Measurements from ENCODE around the gene ZNF488.
"Not testable (repeated sequence)": the region's sequence is repeated elsewhere in the genome, so short reads cannot be mapped to it uniquely, and the experiment has no call there.

Gene ZNF488, protein sequence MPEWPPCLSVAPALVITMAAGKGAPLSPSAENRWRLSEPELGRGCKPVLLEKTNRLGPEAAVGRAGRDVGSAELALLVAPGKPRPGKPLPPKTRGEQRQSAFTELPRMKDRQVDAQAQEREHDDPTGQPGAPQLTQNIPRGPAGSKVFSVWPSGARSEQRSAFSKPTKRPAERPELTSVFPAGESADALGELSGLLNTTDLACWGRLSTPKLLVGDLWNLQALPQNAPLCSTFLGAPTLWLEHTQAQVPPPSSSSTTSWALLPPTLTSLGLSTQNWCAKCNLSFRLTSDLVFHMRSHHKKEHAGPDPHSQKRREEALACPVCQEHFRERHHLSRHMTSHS

DNA sequence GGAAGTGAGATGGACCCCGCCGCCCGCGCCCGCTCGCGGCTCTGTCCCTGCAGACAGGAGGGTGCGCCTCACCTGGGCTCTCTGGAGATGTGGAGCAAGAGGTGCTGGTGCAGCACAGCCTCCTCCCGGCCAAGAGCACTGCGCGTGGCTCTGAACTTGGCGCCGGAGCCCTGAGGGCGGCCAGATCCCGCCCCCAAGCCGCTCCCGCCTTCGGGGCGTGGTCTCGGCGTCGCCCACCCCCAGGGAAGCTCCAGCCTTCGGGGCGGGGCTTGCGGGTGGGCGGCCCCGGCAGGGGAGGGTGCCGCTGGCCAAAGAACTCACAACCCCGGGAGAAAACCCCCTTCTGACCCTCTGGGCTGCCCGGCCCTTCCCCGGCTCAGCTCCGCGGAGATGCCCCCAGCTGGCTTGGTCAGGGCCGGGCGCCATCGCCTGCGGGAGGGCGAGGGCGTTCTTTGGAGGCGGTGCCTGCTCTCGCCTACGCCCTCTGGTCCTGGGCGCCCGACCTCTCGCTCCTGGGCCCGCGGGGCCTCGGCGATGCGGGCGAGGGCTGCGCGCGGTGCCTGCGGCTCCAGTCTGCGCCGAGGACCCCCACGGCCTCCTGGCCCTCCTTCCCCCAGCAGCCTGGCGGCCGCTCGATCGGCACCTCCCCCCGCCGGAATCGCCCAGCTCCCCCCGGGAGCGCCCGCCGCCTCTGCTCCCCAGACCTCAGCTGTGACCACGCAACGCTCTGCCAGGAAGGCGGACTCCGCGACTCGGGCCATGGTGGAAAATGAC, at the start of gene ZNF488:
TSS of gene ZNF488 (minus strand) at position 146 of the 774 bp plus-strand sequence. CDS start 15,464 bp downstream, outside the sequence.
- DNase-seq, result no peak

GRCh38 chr10:47425813-47426419, 41.8 kb upstream of the ZNF488 start:
- no peak for DNase-seq

DNA sequence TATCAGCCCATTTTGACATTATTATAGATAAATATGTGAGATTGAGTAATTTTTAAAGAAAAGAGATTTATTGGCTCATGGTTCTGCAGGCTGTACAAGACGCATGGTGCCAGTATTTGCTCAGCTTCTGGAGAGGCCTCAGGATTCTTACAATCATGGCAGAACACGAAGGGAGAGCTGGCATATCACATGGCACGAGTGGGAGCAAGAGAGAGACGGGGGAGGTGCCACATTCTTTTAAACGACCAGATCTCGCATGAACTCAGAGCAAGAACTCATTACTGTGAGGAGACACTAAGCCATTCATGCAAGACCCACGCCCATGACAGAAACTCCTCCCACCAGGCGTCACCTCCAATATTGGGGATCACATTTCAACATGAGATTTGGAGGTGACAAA, 40.1 kb upstream of the ZNF488 start:
- no peak for DNase-seq

DNA sequence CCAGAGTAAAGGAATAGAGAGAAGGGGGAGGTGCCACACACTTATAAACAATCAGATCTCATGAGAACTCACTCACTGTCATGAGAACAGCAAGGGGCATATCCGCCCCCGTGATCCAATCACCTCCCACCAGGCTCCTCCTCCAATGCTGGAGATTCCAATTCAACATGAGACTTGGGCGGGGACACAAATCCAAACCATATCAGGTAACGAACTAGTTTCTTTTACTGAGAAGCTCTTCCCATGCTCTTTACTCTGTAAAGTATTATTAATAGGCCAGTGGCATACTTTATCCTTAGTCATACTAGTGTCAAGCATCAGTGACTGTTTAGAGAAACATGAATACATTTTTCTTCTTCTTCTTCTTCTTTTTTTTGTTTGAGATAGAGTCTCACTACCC, 39.4 kb upstream of the ZNF488 start:
- DNase-seq, result no peak

DNA sequence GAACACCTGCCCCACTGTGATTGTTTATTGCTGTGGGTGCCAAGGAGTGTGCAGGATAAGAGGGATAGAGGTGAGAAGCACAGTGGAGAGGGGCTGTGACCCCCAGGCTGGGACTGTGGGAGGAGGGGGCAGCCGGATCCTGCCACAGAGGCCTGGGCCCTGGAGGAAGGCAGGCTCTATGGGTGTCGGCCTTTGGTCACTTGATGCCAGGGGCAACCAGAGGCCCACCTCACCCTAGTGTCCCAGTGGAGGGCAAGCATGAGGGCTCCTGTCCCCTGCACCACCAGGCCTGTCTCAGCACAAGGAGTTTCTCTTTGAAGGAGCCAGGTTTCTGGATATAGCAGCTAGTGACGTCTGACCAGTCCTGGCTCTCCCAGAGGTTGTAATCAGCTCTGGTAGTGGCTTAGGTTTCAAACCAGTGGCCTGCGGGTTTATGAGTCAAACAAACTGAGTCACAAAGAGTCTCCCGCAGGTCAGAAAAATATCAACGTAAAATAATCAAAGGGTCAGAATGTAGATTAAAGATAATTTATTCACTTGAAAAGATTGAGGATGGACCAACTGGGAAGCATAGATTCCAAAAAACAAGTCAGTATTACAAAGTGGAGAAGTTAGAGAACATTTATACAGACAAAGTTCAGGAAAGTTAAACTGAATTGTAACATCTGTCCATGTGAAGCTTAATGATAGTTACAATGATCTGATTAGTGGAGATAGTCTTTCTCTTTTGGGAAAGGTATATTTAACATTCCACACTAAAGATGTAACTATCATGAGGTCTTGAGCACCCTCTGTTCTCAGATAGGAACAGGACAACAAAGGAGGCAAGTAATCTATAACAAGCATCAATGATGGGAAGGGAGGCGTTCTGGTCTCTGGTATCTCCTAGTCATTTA, 37.2 kb upstream of the ZNF488 start:
- no peak for DNase-seq

DNA sequence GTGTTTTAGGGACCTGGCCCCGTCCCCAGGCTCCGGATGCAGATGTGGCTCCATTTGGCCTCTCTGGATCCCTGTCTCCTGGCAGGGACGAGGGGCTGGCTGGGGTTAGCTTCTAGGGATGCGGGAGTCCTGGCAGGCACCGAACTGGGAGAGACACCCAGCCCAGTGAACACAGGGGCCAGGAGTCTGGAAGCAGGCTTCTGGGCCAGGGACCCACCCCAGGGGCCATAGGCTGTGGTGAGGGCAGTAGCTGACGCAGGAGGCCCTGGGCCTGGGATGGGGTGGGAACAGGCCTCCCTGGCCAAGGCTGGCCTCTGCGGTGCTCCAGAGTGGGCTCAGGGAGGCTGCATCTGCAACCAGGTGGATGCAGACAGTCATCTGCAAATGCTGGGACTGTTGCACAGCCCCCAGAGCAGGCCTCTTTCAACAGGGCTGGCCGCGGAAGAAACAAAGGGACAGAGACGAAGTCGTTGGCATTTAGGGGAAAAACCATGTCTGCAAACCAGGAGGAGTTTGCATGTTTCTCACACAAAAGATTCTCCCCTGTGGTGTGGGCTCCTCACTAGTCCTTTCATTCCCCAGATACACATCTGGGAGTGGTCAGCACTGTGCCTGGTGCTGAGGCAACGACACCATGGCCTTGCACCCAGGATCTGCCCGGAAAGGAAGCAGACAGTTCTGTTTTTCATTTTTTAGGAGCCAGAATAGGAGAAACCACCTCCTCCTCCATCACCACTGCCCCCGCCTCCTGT, 36.4 kb upstream of the ZNF488 start:
- DNase-seq, result no peak

GRCh38 chr10:47419421-47419820, 35.3 kb upstream of the ZNF488 start:
- no peak for DNase-seq

DNA sequence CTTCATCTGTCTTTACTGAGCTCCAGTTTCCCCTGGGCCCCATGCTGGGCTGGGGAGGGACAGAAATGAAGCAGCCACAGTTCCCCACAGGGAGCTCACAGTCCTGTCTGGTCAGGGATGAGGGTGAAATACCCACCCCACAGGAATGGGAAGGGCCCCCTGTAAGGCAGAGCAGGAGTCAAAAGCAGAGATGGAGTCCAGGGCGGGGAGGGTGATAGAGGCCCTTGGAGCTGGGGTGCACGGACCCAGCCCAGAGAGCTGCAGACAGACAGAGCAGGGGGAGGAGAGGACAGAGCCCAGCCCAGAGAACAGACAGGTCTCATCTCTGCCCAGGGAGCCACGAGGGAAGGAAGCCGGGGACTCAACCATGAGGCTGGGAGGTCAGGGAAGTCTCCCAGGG, 34.9 kb upstream of the ZNF488 start:
- no peak for DNase-seq

DNA sequence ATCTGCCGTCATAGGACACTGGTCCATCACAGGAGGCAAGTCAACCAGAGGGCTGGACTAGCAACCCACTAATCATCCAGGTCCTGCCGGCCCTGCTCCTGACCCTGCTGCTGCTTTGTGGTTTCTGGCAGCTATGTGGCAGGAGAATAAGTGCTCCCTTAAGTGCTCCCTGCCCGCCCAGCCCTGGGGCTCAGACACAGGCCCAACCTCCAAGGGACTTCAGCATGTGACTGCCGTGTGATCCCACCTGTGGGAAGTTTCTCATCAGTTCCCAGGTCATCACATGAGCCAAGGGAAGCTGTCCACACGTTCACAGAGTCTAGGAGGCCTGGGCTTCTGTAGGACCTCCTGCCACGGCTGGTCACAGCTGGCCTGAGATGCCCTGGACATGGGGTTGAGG, 34.2 kb upstream of the ZNF488 start:
- DNase-seq, result no peak

DNA sequence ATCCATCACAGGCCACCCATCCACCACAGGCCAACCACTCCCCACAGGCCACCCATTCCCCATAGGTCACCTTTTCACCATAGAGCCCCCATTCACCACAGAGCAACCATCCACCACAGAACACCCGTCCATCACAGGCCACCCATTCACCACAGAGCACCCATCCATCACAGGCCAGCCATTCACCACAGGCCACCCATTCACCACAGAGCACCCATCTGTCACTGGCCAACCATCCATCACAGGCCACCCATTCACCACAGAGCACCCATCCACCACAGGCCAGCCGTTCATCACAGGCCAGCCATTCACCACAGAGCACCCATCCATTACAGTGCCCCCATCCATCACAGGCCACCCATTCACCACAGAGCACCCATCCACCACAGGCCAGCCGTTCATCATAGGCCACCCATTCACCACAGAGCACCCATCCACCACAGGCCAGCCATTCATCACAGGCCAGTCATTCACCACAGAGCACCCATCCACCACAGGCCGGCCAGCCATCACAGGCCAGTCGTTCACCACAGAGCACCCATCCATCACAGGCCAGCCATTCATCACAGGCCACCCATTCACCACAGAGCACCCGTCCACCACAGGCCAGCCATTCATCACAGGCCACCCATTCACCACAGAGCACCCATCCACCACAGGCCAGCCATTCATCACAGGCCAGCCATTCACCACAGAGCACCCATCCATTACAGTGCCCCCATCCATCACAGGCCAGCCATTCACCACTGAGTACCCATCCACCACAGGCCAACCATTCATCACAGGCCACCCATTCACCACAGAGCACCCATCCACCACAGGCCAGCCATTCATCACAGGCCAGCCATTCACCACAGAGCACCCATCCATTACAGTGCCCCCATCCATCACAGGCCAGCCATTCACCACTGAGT, 32.5 kb upstream of the ZNF488 start:
- DNase-seq, result not testable (repeated sequence)

GRCh38 chr10:47415520-47416304, 31.6 kb upstream of the ZNF488 start:
- no peak for DNase-seq

DNA sequence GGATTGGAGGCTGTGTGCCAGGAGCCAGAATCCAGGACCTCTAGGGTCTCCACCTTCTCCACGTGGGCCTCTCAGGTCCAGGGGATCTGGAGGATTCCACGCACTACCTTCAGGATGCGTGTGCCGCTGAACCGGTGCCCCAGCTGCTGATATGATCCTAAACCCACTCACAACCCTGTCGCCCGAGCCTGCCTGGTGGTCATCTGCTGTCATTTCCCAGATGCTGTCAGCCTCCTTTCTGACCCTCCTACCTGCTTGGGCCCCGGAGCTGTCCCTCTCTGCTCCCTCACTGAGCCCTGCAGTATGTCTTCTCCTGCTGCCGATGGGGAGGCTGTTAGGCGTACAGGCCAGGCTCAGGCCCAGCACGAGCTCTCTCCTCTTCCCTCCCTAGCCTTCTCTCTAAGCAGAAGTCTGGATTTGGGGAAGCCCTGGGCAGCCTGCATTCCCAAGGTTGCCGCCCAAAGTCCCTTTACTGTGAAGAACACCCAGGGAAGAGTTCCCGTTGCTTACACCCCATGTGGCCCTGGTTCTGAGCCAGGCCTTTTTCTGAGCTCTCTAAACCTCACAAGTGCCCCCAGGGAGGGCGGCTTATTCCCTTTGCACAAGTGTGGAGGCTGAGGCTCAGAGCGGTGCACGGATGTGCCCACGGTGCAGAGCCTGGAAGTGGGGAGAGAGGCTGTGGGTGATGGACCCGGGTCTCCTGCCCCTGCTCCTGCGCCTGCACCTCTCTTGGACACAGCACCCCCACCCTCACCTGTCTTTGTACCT, 30.8 kb upstream of the ZNF488 start:
- DNase-seq, result no peak

DNA sequence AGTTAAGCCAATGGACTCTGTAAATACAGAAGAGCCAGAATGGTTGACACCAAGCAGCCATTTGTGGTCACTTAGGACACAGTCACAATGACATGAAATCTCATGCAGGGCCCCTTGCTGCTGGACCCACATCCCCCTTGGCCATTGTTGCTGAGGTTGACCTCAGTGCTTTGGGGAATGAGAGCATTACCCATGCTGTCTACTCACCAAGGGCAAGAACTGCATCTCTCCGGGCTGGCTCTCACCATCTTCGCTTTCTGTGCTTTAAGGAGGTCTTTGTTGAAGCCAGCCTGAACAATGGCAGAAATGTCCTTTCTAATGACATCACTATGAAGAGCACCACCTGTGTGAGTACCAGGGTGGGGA, 30.1 kb upstream of the ZNF488 start:
- no peak for DNase-seq

DNA sequence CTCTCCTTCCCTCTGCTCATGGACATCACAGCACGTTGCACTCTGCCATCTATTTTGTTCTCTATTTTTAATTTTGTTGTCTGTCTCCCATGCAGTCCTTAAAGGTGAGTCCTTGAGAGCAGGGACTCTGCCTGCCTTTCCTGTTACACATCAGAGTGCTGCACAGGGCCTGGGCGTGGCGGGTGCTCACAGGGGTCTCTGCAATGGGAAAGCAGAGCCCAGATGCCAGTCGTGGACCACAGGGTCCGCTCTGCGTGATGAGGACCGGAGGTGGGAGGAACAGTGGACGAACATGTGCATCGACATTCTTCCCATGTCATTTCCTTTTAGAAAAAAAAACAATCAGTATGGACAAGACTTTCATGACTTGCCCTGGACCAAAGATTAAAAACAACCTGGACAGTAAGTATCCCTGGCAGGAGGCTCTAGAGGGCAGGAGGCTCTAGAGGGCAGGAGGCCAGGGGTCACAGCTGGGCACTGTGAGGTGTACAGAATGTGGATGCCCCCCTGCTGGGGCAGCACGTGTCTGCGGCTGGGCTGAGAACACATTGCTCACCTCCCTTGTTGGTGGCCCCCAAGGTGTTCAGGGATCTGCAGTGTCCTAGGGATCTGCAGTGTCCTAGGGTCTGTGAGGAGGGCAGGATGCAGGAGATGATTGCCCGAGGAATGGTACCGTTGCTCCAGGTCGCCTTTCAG, 29.6 kb upstream of the ZNF488 start:
- no peak for DNase-seq

- no peak for DNase-seq
Measured at GRCh38 chr10:47412869-47413268, 28.8 kb upstream of the ZNF488 start.

- no peak for DNase-seq
Measured at GRCh38 chr10:47412177-47412730, 28.2 kb upstream of the ZNF488 start.

- DNase-seq, result no peak
Measured at GRCh38 chr10:47410862-47411261, 26.8 kb upstream of the ZNF488 start.

- DNase-seq, result no peak
Measured at GRCh38 chr10:47410271-47410670, 26.2 kb upstream of the ZNF488 start.

Data from cortex of kidney (tissue), 1 donor.